Measurements from ENCODE around the gene SSBP1.

DNA sequence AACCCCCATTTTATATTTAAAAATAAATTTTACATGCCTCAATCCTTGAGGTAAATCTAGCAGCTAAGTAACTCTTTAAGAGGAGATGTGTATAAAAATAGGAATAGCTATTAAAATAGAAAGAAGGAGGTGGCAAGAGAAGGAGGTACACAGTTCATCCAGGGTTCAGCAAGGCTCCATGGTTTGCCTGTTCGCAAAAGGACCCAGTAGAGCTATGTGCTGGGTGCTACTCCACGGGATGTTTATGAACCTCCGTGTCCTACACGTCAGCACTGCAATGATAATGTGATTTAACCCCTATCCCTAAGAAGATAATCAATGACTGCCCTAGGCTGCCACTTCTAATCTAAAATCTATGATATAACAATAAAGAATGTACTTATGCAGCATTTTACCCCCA is 35.3 kb upstream of the SSBP1 start:
- TF ChIP-seq POLR2A (IDR thresholded peaks at IDR 0.05; ENCODE audit: low read length), result no peak
- no peak for TF ChIP-seq GATA1 (IDR thresholded peaks at IDR 0.05; ENCODE audit: low read depth, low read length)
